RWPE2 (cell line): ENCODE measurements around the gene PLEKHG3.

ENCODE experiments used
- ATAC-seq: fragments of 200-7000 bp; cut with Tn5 transposase; 3 replicates; pipeline ENCODE4 v1.9.1; 2021; ENCODE audit warnings: low read depth
- DNase-seq: peaks from one replicate; pipeline ENCODE4 v3.0.0-alpha.2; 2020; ENCODE audit warnings: low spot score
- H3K27ac ChIP-seq: fragments of 450-650 bp; 2 replicates; pipeline ENCODE4 v1.5.1; 2017; ENCODE audit warnings: mild to moderate bottlenecking; ENCODE audit not compliant: poor library complexity, severe bottlenecking
- H3K27me3 ChIP-seq: fragments of 250-450 bp; sonication (Bioruptor Pico); 2 replicates; pipeline ENCODE4 v1.5.1; 2021; ENCODE audit warnings: mild to moderate bottlenecking, moderate library complexity; ENCODE audit not compliant: insufficient read depth, poor library complexity, severe bottlenecking
- H3K36me3 ChIP-seq: fragments of 250-450 bp; sonication (Bioruptor Pico); 2 replicates; pipeline ENCODE4 v1.5.1; 2020; ENCODE audit warnings: low read depth, mild to moderate bottlenecking, moderate library complexity
- H3K4me1 ChIP-seq: fragments of 250-450 bp; sonication (Bioruptor Pico); 2 replicates; pipeline ENCODE4 v1.5.1; 2021; ENCODE audit warnings: mild to moderate bottlenecking, moderate library complexity; ENCODE audit not compliant: insufficient read depth, poor library complexity, severe bottlenecking
- H3K4me3 ChIP-seq: fragments of 250-450 bp; sonication (Bioruptor Pico); 2 replicates; pipeline ENCODE4 v1.5.1; 2021; ENCODE audit warnings: mild to moderate bottlenecking, moderate library complexity; ENCODE audit not compliant: severe bottlenecking
- H3K9me3 ChIP-seq: fragments of 250-450 bp; sonication (Bioruptor Pico); 2 replicates; pipeline ENCODE4 v1.5.1; 2021; ENCODE audit warnings: mild to moderate bottlenecking, moderate library complexity; ENCODE audit not compliant: severe bottlenecking
- CTCF ChIP-seq: fragments of 450-650 bp; IDR thresholded peaks from one replicate; pipeline ENCODE4 v1.5.1; 2017; ENCODE audit warnings: mild to moderate bottlenecking, moderate library complexity; ENCODE audit not compliant: poor library complexity, severe bottlenecking

The PLEKHG3 gene

GRCh38 chr14:64782196-64782595 is 78.0 kb downstream of the PLEKHG3 start:
- DNase-seq (no peak), ATAC-seq (no peak)
- H3K27ac ChIP-seq = no peak overlapping the region
- H3K4me1 ChIP-seq = no peaks in the 10 kb centered on the region
- H3K27me3 ChIP-seq = no peaks in the 10 kb centered on the region
- TF ChIP-seq CTCF = no peak
- no peaks in the 10 kb centered on the region for H3K36me3 ChIP-seq
- no peaks in the 10 kb centered on the region for H3K9me3 ChIP-seq
- H3K4me3 ChIP-seq = no peak overlapping the region

- H3K36me3 ChIP-seq = no peaks in the 10 kb centered on the region
- H3K4me3 ChIP-seq = no peak overlapping the region
- no peak overlapping the region for H3K27ac ChIP-seq
- no peaks in the 10 kb centered on the region for H3K27me3 ChIP-seq
- no peaks in the 10 kb centered on the region for H3K9me3 ChIP-seq
- no peak for DNase-seq
- ATAC-seq = no peak
- peaks cover 2% of the 10 kb centered on the region for H3K4me1 ChIP-seq
- no peak for TF ChIP-seq CTCF
Observed at GRCh38 chr14:64784006-64784405, 79.8 kb downstream of the PLEKHG3 start.

- no peak for TF ChIP-seq CTCF
- DNase-seq = no peak
- H3K4me1 ChIP-seq = peaks cover 5% of the 10 kb centered on the region
- H3K9me3 ChIP-seq = no peaks in the 10 kb centered on the region
- H3K27me3 ChIP-seq = no peaks in the 10 kb centered on the region
- H3K36me3 ChIP-seq = no peaks in the 10 kb centered on the region
- no peak overlapping the region for H3K4me3 ChIP-seq
- H3K27ac ChIP-seq = peak overlapping the region; percentile 2
- ATAC-seq = peak; percentile 36
Observed at GRCh38 chr14:64786296-64787149, 82.3 kb downstream of the PLEKHG3 start.

- TF ChIP-seq CTCF = no peak
- no peak overlapping the region for H3K27ac ChIP-seq
- H3K4me3 ChIP-seq = no peak overlapping the region
- no peak for ATAC-seq
- no peak for DNase-seq
- H3K4me1 ChIP-seq = peaks cover 5% of the 10 kb centered on the region
- no peaks in the 10 kb centered on the region for H3K9me3 ChIP-seq
- no peaks in the 10 kb centered on the region for H3K27me3 ChIP-seq
- H3K36me3 ChIP-seq = no peaks in the 10 kb centered on the region
Observed at GRCh38 chr14:64787619-64788018, 83.4 kb downstream of the PLEKHG3 start.

GRCh38 chr14:64788706-64789105 is 84.5 kb downstream of the PLEKHG3 start:
- no peak overlapping the region for H3K4me3 ChIP-seq
- H3K27ac ChIP-seq = no peak overlapping the region
- no peak for DNase-seq

More at GRCh38 chr14:64788706-64789105, 84.5 kb downstream of the PLEKHG3 start:
- H3K27me3 ChIP-seq = no peaks in the 10 kb centered on the region
- no peak for TF ChIP-seq CTCF
- no peaks in the 10 kb centered on the region for H3K36me3 ChIP-seq
- H3K9me3 ChIP-seq = no peaks in the 10 kb centered on the region
- ATAC-seq = peak; percentile 86
- H3K4me1 ChIP-seq = peaks cover 5% of the 10 kb centered on the region
